GM19372 (cell line): Measurements from ENCODE around the gene P4HB.

ENCODE experiments used
- ATAC-seq: cut with Tn5 transposase; IDR thresholded peaks from one replicate; pipeline ENCODE4 v1.9.1; 2021; ENCODE audit warnings: mild to moderate bottlenecking, low read depth, moderate library complexity; ENCODE audit not compliant: unreplicated experiment

The P4HB gene

GRCh38 chr17:81898029-81898866 is 37.9 kb upstream of the P4HB start:
- ATAC-seq = no peak

GRCh38 chr17:81895400-81895799 is 35.1 kb upstream of the P4HB start:
- ATAC-seq = no peak

GRCh38 chr17:81891303-81891552 is 30.9 kb upstream of the P4HB start:
- ATAC-seq = peak; percentile 22

- ATAC-seq = no peak
Observed at GRCh38 chr17:81890447-81891302, 30.3 kb upstream of the P4HB start.

GRCh38 chr17:81889602-81890001 is 29.3 kb upstream of the P4HB start:
- ATAC-seq = no peak

- no peak for ATAC-seq
Observed at GRCh38 chr17:81888988-81889595, 28.8 kb upstream of the P4HB start.

- ATAC-seq = no peak
Observed at GRCh38 chr17:81888105-81888987, 28.0 kb upstream of the P4HB start.

GRCh38 chr17:81885869-81886548 is 25.7 kb upstream of the P4HB start:
- ATAC-seq = no peak

GRCh38 chr17:81885454-81885853 is 25.1 kb upstream of the P4HB start:
- ATAC-seq = no peak

GRCh38 chr17:81884968-81885367 is 24.6 kb upstream of the P4HB start:
- no peak for ATAC-seq

- no peak for ATAC-seq
Observed at GRCh38 chr17:81884520-81884919, 24.2 kb upstream of the P4HB start.

- no peak for ATAC-seq
Observed at GRCh38 chr17:81879121-81879520, 18.8 kb upstream of the P4HB start.

- no peak for ATAC-seq
Observed at GRCh38 chr17:81878294-81878693, 18.0 kb upstream of the P4HB start.

- no peak for ATAC-seq
Observed at GRCh38 chr17:81877569-81877968, 17.2 kb upstream of the P4HB start.

- peak; percentile 56 for ATAC-seq
Observed at GRCh38 chr17:81871387-81872230, 11.3 kb upstream of the P4HB start.

GRCh38 chr17:81870981-81871386 is 10.6 kb upstream of the P4HB start, which contains the start of gene ARHGDIA:
TSS of gene ARHGDIA (minus strand) at chr17:81871337. CDS start at chr17:81869930, 1,407 bp downstream.
- peak; percentile 27 for ATAC-seq

- ATAC-seq = peak; percentile 9
Observed at GRCh38 chr17:81870131-81870980, 10.0 kb upstream of the P4HB start.
